Fibroblast of skin of left biceps (primary cell): ENCODE measurements around the gene TUBA4A.
"Not testable (repeated sequence)": the region's sequence is repeated elsewhere in the genome, so short reads cannot be mapped to it uniquely, and the experiment has no call there.

Source experiments
- DNase-seq, 2 experiments: peaks; one replicate each; pipeline ENCODE4 v3.0.0-alpha.2; 2013; ENCODE audit warnings: low read depth in 2 of 2

Gene TUBA4A

DNA sequence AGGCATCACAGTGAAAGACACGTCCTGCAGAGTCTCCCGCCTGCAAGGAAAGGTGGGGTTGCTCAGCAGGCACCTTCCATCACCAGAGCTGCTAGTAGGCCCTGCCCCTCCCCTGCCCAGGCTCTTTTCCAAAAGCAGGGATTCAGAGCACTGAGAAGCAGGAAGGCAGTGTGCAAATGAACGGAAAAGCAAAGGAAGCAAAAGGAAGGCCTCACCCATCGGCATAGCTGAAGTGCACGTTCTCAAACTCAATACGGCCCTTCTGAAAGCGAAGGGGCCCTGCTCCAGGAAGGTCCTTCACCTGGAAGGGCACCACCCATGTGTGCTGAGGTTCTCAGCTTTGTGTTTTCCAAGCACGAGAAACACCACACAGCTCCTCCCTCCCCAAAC is 40.7 kb downstream of the TUBA4A start:
- DNase-seq: no peak

DNA sequence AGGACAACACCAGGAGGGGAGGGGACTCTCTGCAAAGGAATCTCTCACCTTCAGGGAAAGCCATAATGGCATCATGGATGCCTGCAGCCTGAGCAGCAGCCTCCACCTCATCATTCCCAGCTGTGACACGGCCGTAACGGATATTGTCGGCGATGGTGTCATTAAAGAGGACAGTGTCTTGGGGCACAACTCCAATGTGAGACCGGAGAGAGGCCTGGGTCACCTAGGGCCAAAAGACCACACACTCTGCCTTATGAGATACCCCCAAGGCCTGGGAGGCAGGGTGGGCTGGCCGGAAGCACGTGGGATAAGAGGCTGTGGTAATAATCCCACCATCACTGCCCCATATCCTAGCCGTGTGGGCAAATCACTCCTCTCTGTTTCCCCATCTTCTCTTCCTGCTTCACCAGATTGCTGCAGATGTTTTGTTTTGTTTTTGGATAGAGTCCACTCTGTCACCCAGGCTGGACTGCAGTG is 42.8 kb downstream of the TUBA4A start:
- no peak for DNase-seq

DNA sequence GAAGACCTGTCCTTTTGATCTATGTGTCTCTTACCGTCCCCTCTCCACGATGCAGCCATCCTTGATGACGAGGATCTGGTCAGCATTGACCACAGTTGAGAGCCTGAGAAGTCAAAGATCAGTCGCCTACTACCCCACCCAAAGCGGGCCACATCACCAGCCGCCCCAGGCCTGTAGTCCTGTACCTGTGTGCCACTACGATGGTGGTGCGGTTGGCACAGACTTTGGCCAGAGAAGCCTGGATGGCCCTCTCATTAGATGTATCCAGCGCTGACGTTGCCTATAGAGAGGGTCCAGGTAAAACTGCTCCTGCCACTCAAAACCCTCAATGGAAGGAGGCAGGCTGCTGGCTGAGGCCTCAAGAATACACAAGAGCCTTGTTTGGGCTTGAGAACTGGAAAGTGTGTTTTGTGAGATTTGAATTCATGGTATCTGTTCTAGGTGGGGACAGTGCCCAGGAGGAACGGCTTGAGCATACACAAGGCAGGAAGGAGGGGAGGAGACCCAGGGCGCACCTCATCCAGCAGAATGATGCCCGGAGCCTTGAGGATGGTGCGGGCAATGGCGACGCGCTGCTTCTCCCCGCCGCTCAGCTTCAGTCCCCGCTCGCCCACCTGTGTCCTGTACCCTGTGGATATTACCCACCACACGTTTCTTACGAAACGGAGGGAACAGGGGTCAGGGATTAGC is 43.4 kb downstream of the TUBA4A start:
- DNase-seq: no peak

DNA sequence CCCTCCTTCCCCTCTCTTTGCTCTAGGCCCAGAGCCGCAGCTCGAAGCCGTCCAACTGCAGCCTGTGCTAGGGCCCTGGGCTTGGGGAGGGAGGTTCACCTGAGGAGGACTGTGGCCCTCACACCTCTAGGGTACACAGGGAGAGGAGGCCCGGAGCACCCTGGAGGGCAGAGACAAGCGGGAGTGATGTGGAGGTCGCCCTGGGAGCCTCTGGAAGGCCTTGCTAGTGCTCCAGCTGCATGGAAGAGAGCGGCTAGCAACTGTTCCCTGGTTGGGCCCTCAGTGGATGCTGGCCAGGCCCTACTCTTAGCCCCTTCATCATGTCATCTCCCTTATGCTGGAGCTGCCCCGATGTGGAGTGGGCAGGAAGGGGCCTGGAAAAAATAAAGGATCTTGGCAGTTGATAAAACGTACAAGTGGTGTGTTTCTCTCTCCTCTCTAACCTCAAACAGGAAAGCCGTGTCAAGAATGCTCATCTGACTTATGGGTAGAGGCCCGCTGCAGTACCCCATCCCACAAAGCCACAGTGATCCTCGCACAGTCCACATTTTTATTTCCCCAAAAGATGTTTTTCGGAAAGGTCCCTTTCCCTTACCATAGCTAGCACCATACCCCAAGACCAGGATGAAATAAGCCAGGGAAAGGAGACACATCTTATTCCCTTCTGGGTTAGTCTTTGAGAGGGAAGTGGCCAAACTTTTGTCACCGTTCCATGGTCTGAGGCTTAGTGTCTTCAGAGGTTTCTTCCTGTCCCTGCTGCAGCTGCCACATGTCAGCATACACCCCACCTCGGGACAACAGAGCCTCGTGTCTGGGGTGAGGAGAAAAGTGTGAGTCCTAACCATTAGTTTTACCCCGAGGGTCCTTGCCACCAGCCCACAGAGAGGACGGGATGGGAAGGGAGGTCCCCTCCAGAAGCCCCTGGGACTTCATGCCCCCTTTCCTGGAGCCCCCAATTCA is 44.2 kb downstream of the TUBA4A start:
- no peak for DNase-seq

DNA sequence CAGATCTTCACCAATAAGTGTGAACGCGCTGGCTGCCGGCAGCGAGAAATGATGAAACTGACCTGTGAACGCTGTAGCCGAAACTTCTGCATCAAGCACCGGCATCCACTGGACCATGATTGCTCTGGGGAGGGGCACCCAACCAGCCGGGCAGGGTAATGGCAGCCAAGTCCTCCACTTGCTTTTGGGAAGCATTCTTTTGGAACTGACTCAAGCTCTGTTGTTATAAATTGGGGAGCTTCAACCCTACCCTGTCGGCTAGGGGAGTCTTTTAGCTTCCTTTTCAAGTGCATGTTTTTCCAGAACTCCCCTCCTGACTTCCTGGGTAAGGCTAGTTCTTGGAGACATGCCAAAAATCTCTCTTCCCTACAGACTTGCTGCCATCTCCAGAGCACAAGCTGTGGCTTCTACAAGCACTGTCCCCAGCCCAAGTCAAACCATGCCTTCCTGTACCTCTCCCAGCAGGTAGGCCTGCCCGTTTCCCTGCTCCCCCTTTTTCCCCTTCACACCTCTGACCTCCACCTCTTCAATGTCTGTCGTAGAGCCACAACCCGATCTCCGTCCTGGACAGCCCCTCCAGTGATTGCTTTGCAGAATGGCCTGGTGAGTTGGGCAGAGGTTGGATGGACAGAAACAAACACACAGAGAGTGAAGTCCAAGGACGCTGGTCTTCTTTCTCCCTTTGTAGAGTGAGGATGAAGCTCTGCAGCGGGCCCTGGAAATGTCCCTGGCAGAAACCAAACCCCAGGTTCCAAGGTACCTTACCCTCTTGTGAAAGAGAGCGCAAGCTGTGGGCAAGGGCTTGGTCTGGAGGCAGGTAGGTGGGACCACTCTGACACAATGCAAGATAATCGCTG is 45.6 kb downstream of the TUBA4A start:
- no peak for DNase-seq

DNA sequence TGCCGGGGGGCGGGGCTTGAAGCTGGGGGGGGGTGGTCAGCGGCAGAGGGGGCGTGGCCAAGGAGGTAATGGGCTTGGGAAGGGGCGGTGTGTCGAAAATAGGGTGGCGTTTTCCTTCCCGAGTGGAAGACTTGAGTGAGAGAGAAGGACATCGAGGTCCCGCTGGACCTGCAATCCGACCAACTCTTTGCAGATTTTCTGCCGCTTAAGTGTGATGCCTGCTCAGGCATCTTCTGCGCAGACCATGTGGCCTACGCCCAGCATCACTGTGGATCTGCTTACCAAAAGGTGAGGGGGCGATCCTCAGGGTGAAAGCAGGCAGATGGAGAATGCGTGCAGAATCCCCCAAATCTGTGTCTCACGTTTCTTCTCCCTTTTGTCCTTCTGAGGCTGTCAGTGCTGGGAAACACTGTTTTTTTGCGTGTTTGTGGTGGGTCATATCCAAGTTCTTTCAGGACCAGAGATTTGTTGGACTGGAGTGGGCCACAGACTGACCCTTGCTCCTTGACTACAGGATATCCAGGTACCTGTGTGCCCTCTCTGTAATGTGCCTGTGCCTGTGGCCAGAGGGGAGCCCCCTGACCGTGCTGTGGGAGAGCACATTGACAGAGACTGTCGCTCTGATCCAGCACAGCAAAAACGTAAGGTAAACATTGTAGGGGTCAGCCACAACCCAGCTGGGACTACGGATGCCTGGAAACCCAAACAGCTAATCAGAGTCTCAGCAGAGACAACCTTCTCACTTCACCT is 46.4 kb downstream of the TUBA4A start:
- DNase-seq: no peak

DNA sequence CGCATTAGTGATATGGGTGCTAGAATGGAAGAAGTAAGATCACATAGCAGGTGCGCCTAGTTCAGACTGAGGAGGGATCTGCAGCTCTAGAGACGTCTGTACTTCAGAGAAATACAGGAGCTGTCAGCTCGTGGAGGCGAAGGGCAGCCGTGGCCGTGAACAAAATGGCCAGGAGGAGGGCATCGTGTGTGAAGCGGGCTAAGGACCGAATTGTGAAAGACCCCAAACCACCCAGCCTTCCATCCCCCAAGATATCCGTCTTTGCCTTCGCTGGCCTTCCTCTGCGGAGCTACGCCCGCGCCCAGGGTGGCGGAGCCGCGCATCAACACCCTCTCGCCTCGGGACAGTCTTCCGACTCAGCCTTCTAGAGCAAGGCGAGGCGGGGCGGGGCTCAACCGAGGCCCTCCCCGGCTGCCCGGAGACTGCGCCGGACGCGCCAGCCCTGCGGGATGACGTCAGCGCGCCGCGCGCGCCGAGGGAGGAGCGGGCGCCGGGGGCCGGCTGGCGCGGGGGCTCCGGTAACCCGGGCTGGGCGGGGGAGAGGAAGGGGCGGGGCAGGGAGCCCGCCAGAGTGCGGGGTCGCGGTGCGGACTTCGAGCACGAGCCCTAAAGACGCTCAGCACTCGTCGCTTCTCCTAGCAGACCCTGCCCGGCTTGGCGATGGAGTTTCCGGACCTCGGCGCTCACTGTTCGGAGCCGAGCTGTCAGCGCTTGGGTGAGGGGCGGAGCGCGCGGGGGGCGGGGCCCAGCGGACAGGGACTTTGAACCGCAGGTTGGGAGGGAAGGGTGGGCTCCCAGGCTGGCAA is 47.2 kb downstream of the TUBA4A start, which contains the start of gene ZFAND2B:
ZFAND2B (plus strand) TSS at position 455 of the 806 bp plus-strand sequence; CDS start at position 661, 206 bp downstream.
- DNase-seq: peak; percentile 77 to 83

DNA sequence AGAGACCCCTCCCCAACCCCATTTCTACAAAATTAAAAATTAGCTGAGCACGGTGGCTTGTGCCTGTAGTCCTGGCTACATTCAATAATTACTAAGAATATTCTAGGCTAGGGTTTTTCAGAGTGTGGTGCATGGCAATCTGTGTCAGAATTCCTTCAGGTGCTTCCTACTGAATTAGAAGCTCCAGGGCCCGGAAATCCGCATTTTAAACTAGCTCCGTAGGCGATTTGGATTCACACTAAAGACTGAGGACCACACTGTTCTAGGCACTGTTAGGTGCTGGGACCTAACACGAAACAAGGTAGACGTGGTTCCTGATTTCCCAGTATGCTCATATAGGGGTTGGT is 47.8 kb downstream of the TUBA4A start:
- no peak for DNase-seq

DNA sequence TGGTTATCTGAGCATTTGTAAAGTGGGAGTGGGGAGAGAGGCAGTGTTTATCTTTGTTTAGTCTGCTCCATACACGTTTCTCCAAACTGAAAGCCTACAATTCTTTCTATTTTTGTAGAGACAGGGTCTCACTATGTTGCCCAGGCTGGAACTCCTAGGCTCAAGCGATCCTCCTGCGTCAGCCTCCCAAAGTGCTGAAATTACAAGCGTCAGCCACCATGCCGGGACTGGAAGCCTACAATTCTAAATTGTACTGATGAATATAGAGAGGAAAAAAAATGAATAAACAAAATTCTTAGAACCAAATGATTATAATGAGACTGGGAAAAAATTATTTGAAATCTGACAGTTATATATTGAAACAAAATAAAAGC is 48.6 kb downstream of the TUBA4A start:
- DNase-seq: no peak

DNA sequence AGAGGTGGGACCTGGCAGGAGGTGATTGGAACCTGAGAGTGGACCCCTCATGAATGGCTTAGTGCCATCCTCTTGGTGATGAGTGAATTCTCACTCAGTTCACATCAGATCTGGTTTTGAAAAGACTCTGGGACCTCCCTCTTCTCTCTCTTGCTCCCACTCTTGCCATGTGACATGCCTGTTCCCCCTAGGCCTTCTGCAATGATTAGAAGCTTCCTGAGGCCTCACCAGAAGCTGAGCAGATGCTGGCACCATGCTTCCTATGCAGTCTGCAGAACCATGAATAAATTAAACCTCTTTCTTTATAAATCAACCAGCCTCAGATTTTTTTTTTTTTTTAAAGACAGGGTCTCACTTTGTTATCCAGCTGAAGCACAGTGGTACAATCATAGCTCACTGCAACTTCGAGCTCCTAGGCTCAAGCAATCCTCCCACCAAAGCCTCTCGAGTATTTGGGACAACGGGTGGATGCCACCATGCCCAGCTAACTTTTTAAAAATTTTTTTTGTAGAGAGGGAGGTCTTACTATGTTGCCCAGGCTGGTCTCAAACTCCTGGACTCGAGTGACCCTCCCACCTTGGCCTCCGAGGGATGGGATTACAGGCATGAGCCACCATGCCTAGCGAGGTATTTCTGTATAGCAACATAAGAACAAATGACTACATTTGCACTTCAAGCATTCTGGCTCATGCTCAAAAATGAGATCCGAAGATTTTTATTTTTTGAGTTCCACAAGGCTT is 49.1 kb downstream of the TUBA4A start:
- no peak for DNase-seq

DNA sequence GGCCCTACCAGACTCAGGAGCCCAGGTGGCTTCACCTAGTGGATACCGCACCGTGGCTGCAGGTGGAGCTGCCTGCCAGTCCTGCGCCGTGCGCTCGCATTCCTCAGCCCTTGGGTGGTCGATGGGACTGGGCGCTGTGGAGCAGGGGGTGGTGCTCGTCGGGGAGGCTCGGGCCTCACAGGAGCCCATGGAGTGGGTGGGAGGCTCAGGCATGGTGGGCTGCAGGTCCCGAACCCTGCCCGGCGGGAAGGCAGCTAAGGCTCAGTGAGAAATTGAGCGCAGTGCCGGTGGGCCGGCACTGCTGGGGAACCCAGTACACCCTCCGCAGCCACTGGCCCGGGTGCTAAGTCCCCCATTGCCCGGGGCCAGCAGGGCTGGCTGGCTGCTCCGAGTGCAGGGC is 52.4 kb downstream of the TUBA4A start:
- not testable (repeated sequence) for DNase-seq

DNA sequence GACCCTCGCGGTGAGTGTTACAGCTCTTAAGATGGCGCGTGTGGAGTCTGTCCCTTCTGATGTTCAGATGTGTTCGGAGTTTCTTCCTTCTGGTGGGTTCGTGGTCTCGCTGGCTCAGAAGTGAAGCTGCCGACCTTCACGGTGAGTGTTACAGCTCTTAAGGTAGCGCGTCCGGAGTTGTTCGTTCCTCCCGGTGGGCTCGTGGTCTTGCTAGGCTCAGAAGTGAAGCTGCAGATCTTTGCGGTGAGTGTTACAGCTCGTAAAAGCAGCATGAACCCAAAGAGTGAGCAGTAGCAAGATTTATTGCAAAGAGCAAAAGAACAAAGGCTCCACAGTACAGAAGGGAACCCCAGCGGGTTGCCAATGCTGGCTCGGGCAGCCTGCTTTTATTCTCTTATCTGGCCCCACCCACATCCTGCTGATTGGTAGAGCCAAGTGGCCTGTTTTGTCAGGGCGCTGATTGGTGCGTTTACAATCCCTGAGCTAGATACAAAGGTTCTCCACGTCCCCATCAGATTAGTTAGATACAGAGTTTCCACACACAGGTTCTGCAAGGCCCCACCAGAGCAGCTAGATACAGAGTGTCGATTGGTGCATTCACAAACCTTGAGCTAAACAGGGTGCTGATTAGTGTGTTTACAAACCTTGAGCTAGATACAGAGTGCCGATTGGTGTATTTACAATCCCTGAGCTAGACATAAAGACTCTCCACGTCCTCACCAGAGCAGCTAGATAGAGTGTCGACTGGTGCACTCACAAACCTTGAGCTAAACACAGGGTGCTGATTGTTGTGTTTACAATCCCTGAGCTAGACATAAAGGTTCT is 53.0 kb downstream of the TUBA4A start:
- DNase-seq: not testable (repeated sequence)
